Memory B cell (primary cell): ENCODE data around the gene PRPF6.

Experiments used
- ATAC-seq: fragments of 150-1000 bp; cut with Tn5 transposase; 2 replicates; pipeline ENCODE4 v1.10.0; 2021; ENCODE audit warnings: low read depth, mild to moderate bottlenecking, moderate library complexity
- DNase-seq, 2 donors: peaks; one replicate each; pipeline ENCODE4 v3.0.0; 2022; ENCODE audit warnings: low spot score in 2 of 2
- H3K27ac Mint-ChIP-seq: one replicate; pipeline ENCODE4 v1.8.0; 2022; ENCODE audit warnings: mild to moderate bottlenecking, moderate library complexity, mixed read lengths
- H3K27me3 Mint-ChIP-seq: one replicate; pipeline ENCODE4 v1.8.0; 2022; ENCODE audit warnings: mixed read lengths
- H3K36me3 Mint-ChIP-seq: one replicate; pipeline ENCODE4 v1.8.0; 2022; ENCODE audit warnings: mild to moderate bottlenecking, mixed read lengths
- H3K4me1 Mint-ChIP-seq: one replicate; pipeline ENCODE4 v1.8.0; 2022; ENCODE audit warnings: mixed read lengths
- H3K4me3 Mint-ChIP-seq: one replicate; pipeline ENCODE4 v1.8.0; 2022; ENCODE audit warnings: mild to moderate bottlenecking, moderate library complexity, mixed read lengths
- H3K9me3 Mint-ChIP-seq: one replicate; pipeline ENCODE4 v1.8.0; 2022; ENCODE audit warnings: mixed read lengths

Gene PRPF6

GRCh38 chr20:64072498-64073063 lies 91.6 kb downstream of the PRPF6 start:
- DNase-seq: no peak
- Mint-ChIP-seq H3K36me3 (peaks cover 9% of the 10 kb centered on the region), H3K27ac (peak overlapping the region; percentile 30), H3K4me1 (peaks cover 28% of the 10 kb centered on the region), H3K4me3 (no peak overlapping the region), H3K9me3 (no peaks in the 10 kb centered on the region), H3K27me3 (no peaks in the 10 kb centered on the region)
- ATAC-seq: no peak

- peaks cover 9% of the 10 kb centered on the region for H3K36me3 Mint-ChIP-seq
- H3K4me1 Mint-ChIP-seq: peaks cover 28% of the 10 kb centered on the region
- ATAC-seq: no peak
- no peak for DNase-seq
- no peak overlapping the region for H3K4me3 Mint-ChIP-seq
- H3K9me3 Mint-ChIP-seq: no peaks in the 10 kb centered on the region
- no peaks in the 10 kb centered on the region for H3K27me3 Mint-ChIP-seq
- H3K27ac Mint-ChIP-seq: no peak overlapping the region
These were observed 92.7 kb downstream of the PRPF6 start for GRCh38 chr20:64073476-64074183.

GRCh38 chr20:64074184-64074789 lies 93.4 kb downstream of the PRPF6 start:
- no peak for DNase-seq
- H3K36me3 Mint-ChIP-seq: peaks cover 11% of the 10 kb centered on the region
- H3K4me3 Mint-ChIP-seq: no peak overlapping the region
- H3K27ac Mint-ChIP-seq: peak overlapping the region; percentile 24
- no peaks in the 10 kb centered on the region for H3K9me3 Mint-ChIP-seq
- no peaks in the 10 kb centered on the region for H3K27me3 Mint-ChIP-seq
- no peak for ATAC-seq
- peaks cover 29% of the 10 kb centered on the region for H3K4me1 Mint-ChIP-seq

- H3K27ac Mint-ChIP-seq: peak overlapping the region; percentile 20
- H3K4me1 Mint-ChIP-seq: peaks cover 29% of the 10 kb centered on the region
- H3K36me3 Mint-ChIP-seq: peaks cover 11% of the 10 kb centered on the region
- no peaks in the 10 kb centered on the region for H3K27me3 Mint-ChIP-seq
- no peaks in the 10 kb centered on the region for H3K9me3 Mint-ChIP-seq
- DNase-seq: no peak
- ATAC-seq: no peak
- H3K4me3 Mint-ChIP-seq: no peak overlapping the region
These were observed 94.0 kb downstream of the PRPF6 start for GRCh38 chr20:64074963-64075362.

- peak overlapping the region; percentile 20 for H3K27ac Mint-ChIP-seq
- H3K4me1 Mint-ChIP-seq: peaks cover 31% of the 10 kb centered on the region
- no peak for ATAC-seq
- H3K9me3 Mint-ChIP-seq: no peaks in the 10 kb centered on the region
- no peak overlapping the region for H3K4me3 Mint-ChIP-seq
- H3K36me3 Mint-ChIP-seq: peaks cover 11% of the 10 kb centered on the region
- DNase-seq: no peak
- no peaks in the 10 kb centered on the region for H3K27me3 Mint-ChIP-seq
These were observed 94.6 kb downstream of the PRPF6 start for GRCh38 chr20:64075556-64075955.

- no peak for DNase-seq
- Mint-ChIP-seq H3K9me3 (no peaks in the 10 kb centered on the region), H3K36me3 (peaks cover 11% of the 10 kb centered on the region), H3K4me3 (peak overlapping the region; percentile 96), H3K27ac (no peak overlapping the region), H3K4me1 (peaks cover 31% of the 10 kb centered on the region), H3K27me3 (no peaks in the 10 kb centered on the region)
- ATAC-seq: no peak
These were observed 95.4 kb downstream of the PRPF6 start for GRCh38 chr20:64076061-64076997.

GRCh38 chr20:64077094-64077493 lies 96.2 kb downstream of the PRPF6 start:
- Mint-ChIP-seq H3K9me3 (no peaks in the 10 kb centered on the region), H3K27me3 (no peaks in the 10 kb centered on the region), H3K36me3 (peaks cover 11% of the 10 kb centered on the region), H3K4me3 (peak overlapping the region; percentile 96), H3K27ac (peak overlapping the region; percentile 73), H3K4me1 (peaks cover 30% of the 10 kb centered on the region)
- ATAC-seq: peak; percentile 14
- DNase-seq: peak in 1 of 2 donors; percentile 52

- no peak for DNase-seq
- no peaks in the 10 kb centered on the region for H3K27me3 Mint-ChIP-seq
- peak overlapping the region; percentile 73 for H3K27ac Mint-ChIP-seq
- peaks cover 10% of the 10 kb centered on the region for H3K36me3 Mint-ChIP-seq
- ATAC-seq: peak; percentile 3
- no peaks in the 10 kb centered on the region for H3K9me3 Mint-ChIP-seq
- H3K4me1 Mint-ChIP-seq: peaks cover 30% of the 10 kb centered on the region
- peak overlapping the region; percentile 96 for H3K4me3 Mint-ChIP-seq
These were observed 96.6 kb downstream of the PRPF6 start for GRCh38 chr20:64077541-64077875.

GRCh38 chr20:64077876-64078551 lies 97.1 kb downstream of the PRPF6 start:
- H3K36me3 Mint-ChIP-seq: peaks cover 10% of the 10 kb centered on the region

GRCh38 chr20:64078934-64079272 lies 98.0 kb downstream of the PRPF6 start:
- ATAC-seq: no peak
- H3K36me3 Mint-ChIP-seq: peaks cover 10% of the 10 kb centered on the region
- peaks cover 37% of the 10 kb centered on the region for H3K4me1 Mint-ChIP-seq
- H3K27ac Mint-ChIP-seq: peak overlapping the region; percentile 96
- H3K4me3 Mint-ChIP-seq: peak overlapping the region; percentile 96
- no peak for DNase-seq
- H3K9me3 Mint-ChIP-seq: no peaks in the 10 kb centered on the region
- H3K27me3 Mint-ChIP-seq: no peaks in the 10 kb centered on the region

More at GRCh38 chr20:64077876-64078551, 97.1 kb downstream of the PRPF6 start:
- H3K4me3 Mint-ChIP-seq: peak overlapping the region; percentile 96
- no peaks in the 10 kb centered on the region for H3K27me3 Mint-ChIP-seq
- peaks cover 34% of the 10 kb centered on the region for H3K4me1 Mint-ChIP-seq
- peak overlapping the region; percentile 96 for H3K27ac Mint-ChIP-seq
- no peaks in the 10 kb centered on the region for H3K9me3 Mint-ChIP-seq
- peak; percentile 67 to 78 for DNase-seq
- ATAC-seq: peak; percentile 63

- DNase-seq (peak; percentile 89 to 91), ATAC-seq (peak; percentile 50)
- Mint-ChIP-seq H3K27ac (peak within 1 kb of the TSS; percentile 96), H3K9me3 (no peaks in the 10 kb centered on the region), H3K4me3 (peak within 1 kb of the TSS; percentile 96), H3K27me3 (peaks cover 1% of the 10 kb centered on the region), H3K36me3 (peaks cover 10% of the 10 kb centered on the region), H3K4me1 (peaks cover 40% of the 10 kb centered on the region)
These were observed 98.5 kb downstream of the PRPF6 start, which contains the start of gene RGS19 for GRCh38 chr20:64079273-64080012. Gene RGS19, minus strand, starts transcription at chr20:64079518. Its CDS starts 2,632 bp downstream, at chr20:64076886.

- Mint-ChIP-seq H3K27me3 (peaks cover 1% of the 10 kb centered on the region), H3K9me3 (no peaks in the 10 kb centered on the region), H3K4me1 (peaks cover 42% of the 10 kb centered on the region), H3K4me3 (peak within 1 kb of the TSS; percentile 96), H3K36me3 (peaks cover 6% of the 10 kb centered on the region), H3K27ac (peak within 1 kb of the TSS; percentile 96)
- DNase-seq (peak; percentile 64 to 68), ATAC-seq (peak; percentile 23)
These were observed 99.3 kb downstream of the PRPF6 start, which contains the start of gene OPRL1 for GRCh38 chr20:64080013-64080812. Gene OPRL1, plus strand, starts transcription at chr20:64080082. Its CDS starts 12,639 bp downstream, at chr20:64092721.
